ENCODE results near the gene EYS.

EYS gene

DNA sequence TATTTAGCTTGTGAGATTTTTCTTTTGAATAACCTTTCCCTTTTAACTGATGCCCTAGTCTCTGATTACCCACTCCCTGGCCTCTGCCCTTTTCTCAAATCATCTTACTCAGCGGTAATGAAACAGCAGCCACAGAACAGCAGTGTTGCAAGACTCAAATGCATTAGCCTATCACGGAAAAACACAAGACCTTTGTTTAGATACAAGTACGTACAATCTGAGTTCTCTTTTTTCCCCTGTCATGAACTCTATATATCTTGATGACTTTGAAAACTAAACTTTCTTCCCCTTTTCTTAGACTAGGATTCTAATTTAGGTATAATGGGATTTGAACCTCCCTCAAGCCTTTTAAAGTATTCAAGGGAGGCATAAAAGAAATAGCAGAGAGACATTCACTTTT lies 1034.9 kb downstream of the EYS start:
- no peak for DNase-seq (ENCODE audit: low read depth in 2 of 3, low spot score in 2 of 3)

GRCh38 chr6:64665137-64665536 lies 1041.9 kb downstream of the EYS start:
- no peak for DNase-seq (ENCODE audit: low read depth in 2 of 3, low spot score in 2 of 3)

DNA sequence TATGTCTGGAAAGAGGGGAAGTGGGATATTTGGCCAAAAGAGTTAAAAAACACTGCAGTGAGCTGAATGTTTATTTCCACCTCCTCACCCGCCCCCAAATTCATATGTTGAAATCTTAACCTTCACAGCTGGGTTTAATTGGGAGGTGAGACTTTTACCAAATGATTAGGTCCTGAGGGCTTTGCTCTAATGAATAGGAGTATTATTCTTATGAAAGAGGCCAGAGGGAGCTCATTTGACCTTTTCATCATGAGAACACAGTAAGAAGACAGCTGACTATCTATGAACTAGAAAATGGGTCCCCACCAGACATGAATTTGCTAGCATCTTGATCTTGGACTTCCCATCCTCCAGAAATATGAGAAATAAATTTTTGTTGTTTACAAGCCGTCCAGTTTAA lies 1042.5 kb downstream of the EYS start:
- no peak for DNase-seq (ENCODE audit: low read depth in 2 of 3, low spot score in 2 of 3)

- DNase-seq (ENCODE audit: low read depth in 2 of 3, low spot score in 2 of 3) = no peak
Observed at GRCh38 chr6:64644024-64644423, 1063.0 kb downstream of the EYS start.

- DNase-seq (ENCODE audit: low read depth in 2 of 3, low spot score in 2 of 3) = no peak
Observed at GRCh38 chr6:64630901-64631300, 1076.1 kb downstream of the EYS start.

- no peak for DNase-seq (ENCODE audit: low read depth in 2 of 3, low spot score in 2 of 3)
Observed at GRCh38 chr6:64622944-64623343, 1084.1 kb downstream of the EYS start.

- no peak for DNase-seq (ENCODE audit: low read depth in 2 of 3, low spot score in 2 of 3)
Observed at GRCh38 chr6:64602993-64603392, 1104.0 kb downstream of the EYS start.

- DNase-seq (ENCODE audit: low read depth in 2 of 3, low spot score in 2 of 3) = no peak
Observed at GRCh38 chr6:64591676-64592036, 1115.4 kb downstream of the EYS start.

GRCh38 chr6:64590965-64591675 lies 1115.9 kb downstream of the EYS start:
- no peak for DNase-seq (ENCODE audit: low read depth in 2 of 3, low spot score in 2 of 3)

DNA sequence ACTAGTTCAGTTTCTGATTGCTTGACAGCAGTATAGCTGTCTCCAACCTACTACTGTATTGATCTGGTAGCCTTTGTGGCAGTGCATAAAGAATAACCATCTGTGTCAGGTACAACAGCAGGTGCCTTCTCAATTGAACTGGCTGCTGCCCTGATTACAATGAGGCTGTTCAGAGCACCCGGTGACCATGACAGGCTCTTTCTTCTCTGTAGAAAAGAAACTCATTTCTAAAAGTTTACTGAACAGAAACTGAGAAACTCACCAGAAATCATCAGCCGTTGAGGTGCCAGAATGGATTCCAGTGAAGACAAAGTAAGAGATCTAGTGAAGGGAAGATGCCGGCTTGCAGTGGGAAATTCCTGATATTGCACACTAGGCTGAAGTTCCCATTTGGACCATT lies 1117.1 kb downstream of the EYS start:
- no peak for DNase-seq (ENCODE audit: low read depth in 2 of 3, low spot score in 2 of 3)

DNA sequence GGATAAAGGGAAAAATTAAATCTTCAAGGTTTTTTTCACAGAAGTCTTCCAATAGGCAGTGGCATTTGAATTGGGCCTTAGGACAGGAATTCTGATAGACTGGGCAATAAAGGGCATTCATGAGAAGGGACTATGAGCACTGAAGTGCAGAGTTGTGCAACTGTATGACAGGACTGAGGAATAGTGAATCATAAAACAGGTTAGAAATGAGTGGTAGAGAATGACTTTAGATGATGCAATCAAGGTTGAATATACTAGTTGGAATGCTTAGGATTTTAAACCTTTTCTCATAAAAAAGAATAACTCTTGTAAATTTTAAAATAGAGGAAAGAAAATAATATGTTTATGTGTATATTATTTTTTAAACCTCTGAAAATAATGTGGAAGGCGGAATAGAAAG lies 1126.7 kb downstream of the EYS start:
- no peak for DNase-seq (ENCODE audit: low read depth in 2 of 3, low spot score in 2 of 3)

GRCh38 chr6:64553249-64553786 lies 1153.7 kb downstream of the EYS start:
- DNase-seq (ENCODE audit: low read depth in 2 of 3, low spot score in 2 of 3) = no peak

GRCh38 chr6:64547594-64548268 lies 1159.3 kb downstream of the EYS start:
- no peak for DNase-seq (ENCODE audit: low read depth in 2 of 3, low spot score in 2 of 3)

- DNase-seq (ENCODE audit: low read depth in 2 of 3, low spot score in 2 of 3) = no peak
Observed at GRCh38 chr6:64539917-64540316, 1167.1 kb downstream of the EYS start.

- DNase-seq (ENCODE audit: low read depth in 2 of 3, low spot score in 2 of 3) = no peak
Observed at GRCh38 chr6:64538722-64539121, 1168.3 kb downstream of the EYS start.

- no peak for DNase-seq (ENCODE audit: low read depth in 2 of 3, low spot score in 2 of 3)
Observed at GRCh38 chr6:64527899-64528298, 1179.1 kb downstream of the EYS start.

- no peak for DNase-seq (ENCODE audit: low read depth in 2 of 3, low spot score in 2 of 3)
Observed at GRCh38 chr6:64522859-64523258, 1184.2 kb downstream of the EYS start.

GRCh38 chr6:64520050-64520449 lies 1187.0 kb downstream of the EYS start:
- no peak for DNase-seq (ENCODE audit: low read depth in 2 of 3, low spot score in 2 of 3)

DNA sequence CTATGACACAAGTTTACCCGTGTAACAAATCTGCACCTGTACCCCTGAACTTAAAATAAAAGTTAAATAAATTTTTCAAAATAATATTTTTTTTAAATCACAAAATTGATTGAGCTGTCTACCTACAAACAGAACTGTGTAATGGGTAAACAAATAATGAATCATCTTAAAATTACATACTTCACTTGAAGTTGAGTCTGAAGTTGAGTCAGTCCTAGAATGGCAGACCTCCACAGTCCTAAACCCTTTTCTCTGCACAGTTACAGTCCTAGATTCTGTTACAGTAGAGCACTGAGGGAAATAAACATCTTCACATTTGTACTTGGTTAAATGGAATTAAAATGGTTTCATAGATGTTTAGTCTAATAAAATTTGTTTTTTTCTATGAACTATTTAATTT lies 1190.6 kb downstream of the EYS start:
- no peak for DNase-seq (ENCODE audit: low read depth in 2 of 3, low spot score in 2 of 3)

DNA sequence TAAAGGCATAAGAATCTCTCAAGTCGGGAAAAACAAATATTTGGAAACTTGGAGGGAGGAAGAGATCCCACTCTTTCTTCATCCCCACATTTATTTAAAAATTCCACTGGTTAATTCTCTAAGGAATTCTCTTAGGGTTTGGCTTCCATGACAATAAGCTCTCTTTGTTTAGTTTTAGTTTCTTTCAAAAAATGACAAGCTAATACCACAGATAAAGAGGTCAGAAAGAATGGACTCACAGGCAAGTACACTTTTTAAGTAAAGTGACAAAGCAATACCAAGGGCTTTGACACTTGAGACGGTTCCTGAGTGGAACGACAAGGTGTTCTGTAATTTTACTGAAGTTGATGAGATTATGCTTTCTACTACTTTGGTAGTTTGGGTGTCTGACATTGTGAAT lies 1199.4 kb downstream of the EYS start:
- no peak for DNase-seq (ENCODE audit: low read depth in 2 of 3, low spot score in 2 of 3)

- DNase-seq (ENCODE audit: low read depth in 2 of 3, low spot score in 2 of 3) = no peak
Observed at GRCh38 chr6:64505312-64505711, 1201.7 kb downstream of the EYS start.

DNA sequence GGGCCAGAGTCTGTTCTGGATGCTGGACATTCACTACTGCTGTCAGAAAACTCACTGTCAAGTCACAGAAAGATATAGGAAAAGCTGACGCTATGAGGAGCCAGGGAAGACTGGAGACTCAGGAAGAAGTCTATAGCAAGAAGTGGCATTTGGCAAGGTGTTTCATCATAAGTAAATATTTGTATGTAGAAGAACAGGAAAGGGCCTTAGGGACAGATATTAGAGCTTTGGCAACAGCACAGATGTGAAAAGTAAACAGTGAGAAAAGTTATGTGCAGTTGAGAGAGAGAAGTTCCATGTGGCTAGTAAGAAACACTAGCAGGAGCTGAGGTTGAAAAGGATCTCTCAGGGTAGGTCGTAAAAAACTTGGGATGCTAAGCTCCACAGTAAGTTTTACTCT lies 1202.5 kb downstream of the EYS start:
- DNase-seq (ENCODE audit: low read depth in 2 of 3, low spot score in 2 of 3) = no peak

DNA sequence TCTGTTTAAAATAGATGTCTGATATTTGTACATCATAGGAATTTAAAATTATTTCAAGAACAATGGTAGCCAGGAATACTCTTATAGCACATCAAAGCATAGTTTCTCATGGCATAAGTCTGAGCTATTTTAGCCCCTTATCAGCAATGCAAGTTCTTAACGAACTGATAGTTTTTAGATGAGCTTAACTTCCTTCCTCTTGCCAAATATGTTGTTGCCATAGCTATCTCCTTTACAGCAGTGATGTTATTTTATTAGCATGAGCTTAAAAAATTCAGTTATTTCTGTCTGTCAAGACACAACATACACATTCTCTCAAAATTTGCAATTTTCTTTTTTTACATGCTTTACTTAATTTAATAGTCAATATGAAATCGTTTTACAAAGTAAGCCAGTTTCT lies 1204.2 kb downstream of the EYS start:
- DNase-seq (ENCODE audit: low read depth in 2 of 3, low spot score in 2 of 3) = no peak

Data from activated CD8-positive, alpha-beta memory T cell treated with anti-CD3 and anti-CD28 coated beads for 48 hours (primary cell).